HepG2 (cell line): Measurements from ENCODE around the gene TBCCD1. TPM values are rescaled to one million over a fixed set of nuclear protein-coding genes. Genes with fewer than 3 reads are reported as not detected.
A peak's percentile ranks its signal among the peaks of the same experiment; 100 is the strongest.

Source experiments
- AKAP8 ChIP-seq: sonication (generic); formaldehyde crosslinking; IDR thresholded peaks from 2 replicates; pipeline ENCODE4 v1.5.1; 2020; ENCODE audit warnings: mild to moderate bottlenecking, missing genetic modification reagents
- BCL6 ChIP-seq: IDR thresholded peaks from 2 replicates; pipeline ENCODE4 v1.6.1; 2016; ENCODE audit warnings: missing genetic modification reagents, missing compliant biosample characterization
- CBFB ChIP-seq: sonication (generic); formaldehyde crosslinking; IDR thresholded peaks from 2 replicates; pipeline ENCODE4 v1.4.0; 2020; ENCODE audit warnings: missing genetic modification reagents
- IRF2 ChIP-seq: IDR thresholded peaks from 2 replicates; pipeline ENCODE4 v1.6.1; 2018; ENCODE audit warnings: missing genetic modification reagents, missing compliant biosample characterization
- KDM3A ChIP-seq: IDR thresholded peaks from 2 replicates; pipeline ENCODE4 v1.6.1; 2018; ENCODE audit warnings: low read depth, missing compliant biosample characterization
- MAFG ChIP-seq: sonication (generic); formaldehyde crosslinking; IDR thresholded peaks from 2 replicates; pipeline ENCODE4 v1.5.1; 2020; ENCODE audit warnings: mild to moderate bottlenecking, missing genetic modification reagents
- MTA3 ChIP-seq: sonication (generic); formaldehyde crosslinking; IDR thresholded peaks from 2 replicates; pipeline ENCODE4 v1.4.0; 2020; ENCODE audit warnings: missing genetic modification reagents
- NCOR1 ChIP-seq: fragments of 200-600 bp; sonication (generic); IDR thresholded peaks from 2 replicates; pipeline ENCODE4 v1.7.0; 2017; ENCODE audit warnings: antibody characterized with exemption, low read length, borderline replicate concordance
- SMAD1 ChIP-seq: sonication (generic); formaldehyde crosslinking; IDR thresholded peaks from 2 replicates; pipeline ENCODE4 v1.4.0; 2020; ENCODE audit warnings: missing genetic modification reagents, low read depth, mild to moderate bottlenecking, borderline replicate concordance
- TMF1 ChIP-seq: sonication (generic); formaldehyde crosslinking; IDR thresholded peaks from 2 replicates; pipeline ENCODE4 v1.8.1; 2022; ENCODE audit warnings: low read depth, missing genetic modification reagents
- XBP1 ChIP-seq: sonication (generic); formaldehyde crosslinking; IDR thresholded peaks from 2 replicates; pipeline ENCODE4 v1.5.0; 2020; ENCODE audit warnings: missing genetic modification reagents
- ZFP90 ChIP-seq: sonication (generic); formaldehyde crosslinking; IDR thresholded peaks from 2 replicates; pipeline ENCODE4 v1.8.0; 2022; ENCODE audit warnings: missing genetic modification reagents, mild to moderate bottlenecking, inconsistent platforms, borderline replicate concordance
- ZFY ChIP-seq: sonication (generic); formaldehyde crosslinking; IDR thresholded peaks from 2 replicates; pipeline ENCODE4 v1.4.0; 2020; ENCODE audit warnings: missing genetic modification reagents
- ZKSCAN1 ChIP-seq: fragments of 150-350 bp; IDR thresholded peaks from 2 replicates; pipeline ENCODE4 v1.6.1; 2014; ENCODE audit warnings: low read length
- ZMYM2 ChIP-seq: sonication (generic); formaldehyde crosslinking; IDR thresholded peaks from 2 replicates; pipeline ENCODE4 v1.8.0; 2022; ENCODE audit warnings: mild to moderate bottlenecking, missing genetic modification reagents
- ZNF235 ChIP-seq: sonication (generic); formaldehyde crosslinking; IDR thresholded peaks from 2 replicates; pipeline ENCODE4 v1.8.1; 2023; ENCODE audit warnings: mild to moderate bottlenecking, missing genetic modification reagents, borderline replicate concordance
- ZNF296 ChIP-seq: sonication (generic); formaldehyde crosslinking; conservative IDR thresholded peaks from 2 replicates; pipeline ENCODE4 v1.5.0; 2020; ENCODE audit warnings: mild to moderate bottlenecking, missing genetic modification reagents
- ZNF441 ChIP-seq: sonication (generic); formaldehyde crosslinking; IDR thresholded peaks from 2 replicates; pipeline ENCODE4 v1.7.0; 2021; ENCODE audit warnings: missing genetic modification reagents, borderline replicate concordance
- ZNF598 ChIP-seq: sonication (generic); formaldehyde crosslinking; IDR thresholded peaks from 2 replicates; pipeline ENCODE4 v1.5.1; 2020; ENCODE audit warnings: mild to moderate bottlenecking, missing genetic modification reagents, borderline replicate concordance
- ZNF607 ChIP-seq: sonication (generic); formaldehyde crosslinking; IDR thresholded peaks from 2 replicates; pipeline ENCODE4 v1.5.1; 2020; ENCODE audit warnings: missing genetic modification reagents, mild to moderate bottlenecking, borderline replicate concordance
- polyA plus RNA-seq, 8 experiments: library from polyadenylated mRNA; depleted of rRNA in 3 of 8; stranded (reverse) in 7 of 8; unstranded in 1 of 8; fragments of >200 nt; fragmentation: Illumina TruSeq in 4 of 8; extraction: Trizol in 4 of 8; gene quantifications; 2 replicates each; pipeline versions ENCODE4 v1.2.1 to v1.2.3, GENCODE V29; 2011 to 2016; ENCODE audit warnings: low read depth in 4 of 8, missing spikeins in 1 of 8, mixed read lengths in 1 of 8; ENCODE audit not compliant: insufficient read depth in 1 of 8
- total RNA-seq, 5 experiments: library from RNA; depleted of rRNA; stranded (reverse); fragments of >200 nt; fragmentation: Illumina TruSeq; extraction: Trizol; gene quantifications; 2 replicates each; pipeline ENCODE4 v1.2.3, GENCODE V29; 2016; ENCODE audit warnings: low read depth in 1 of 5
- TF ChIP-seq, protein P1 (sequence below): sonication (generic); formaldehyde crosslinking; IDR thresholded peaks from 2 replicates; pipeline ENCODE4 v1.5.0; 2020; ENCODE audit warnings: missing genetic modification reagents
- TF ChIP-seq, protein P2 (sequence below): sonication (generic); formaldehyde crosslinking; conservative IDR thresholded peaks from 2 replicates; pipeline ENCODE4 v1.4.0; 2020; ENCODE audit warnings: missing genetic modification reagents
- TF ChIP-seq, protein P3 (sequence below): sonication (generic); formaldehyde crosslinking; IDR thresholded peaks from 2 replicates; pipeline ENCODE4 v1.5.0; 2020; ENCODE audit warnings: mild to moderate bottlenecking, missing genetic modification reagents
- TF ChIP-seq, protein P4 (sequence below): sonication (generic); formaldehyde crosslinking; IDR thresholded peaks from 2 replicates; pipeline ENCODE4 v1.9.0; 2021; ENCODE audit warnings: missing genetic modification reagents, mild to moderate bottlenecking, borderline replicate concordance

Gene TBCCD1
- total and polyA plus RNA-seq, 2 of the 13 experiments (the other 11 are each of a cell fraction or from before 2014, with no cell fraction given) = 13.6 to 16.2 TPM

DNA sequence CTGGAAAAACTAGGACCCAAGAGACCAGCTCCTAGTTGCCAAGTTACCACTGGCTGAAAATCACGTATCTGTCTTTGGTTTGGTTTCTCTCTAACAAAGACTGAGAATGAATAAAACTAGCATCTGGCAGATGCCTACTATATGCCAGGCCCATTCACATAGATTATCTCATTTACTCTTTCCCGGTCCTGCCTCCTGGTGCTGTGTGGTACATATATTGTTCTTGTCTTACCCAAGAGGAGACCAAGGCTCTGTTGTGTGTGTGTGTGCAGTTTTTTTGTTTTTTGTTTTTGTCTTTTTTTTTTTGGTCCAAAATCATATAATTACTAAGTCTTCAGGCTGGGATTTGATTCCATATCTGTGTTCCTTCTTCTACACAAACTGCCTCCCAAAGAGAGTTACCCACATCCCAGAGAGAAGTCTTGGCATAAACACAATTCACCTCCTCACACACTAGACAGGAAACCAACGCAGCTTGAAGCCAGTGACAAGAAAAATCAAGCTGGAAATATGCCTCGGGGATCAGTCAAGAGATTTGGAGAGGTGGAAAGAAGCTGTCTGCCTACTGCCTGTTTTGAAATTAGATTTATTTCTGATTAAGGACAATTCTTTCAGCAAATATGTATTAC is 46.6 kb upstream of the TBCCD1 start (continued):
- TF ChIP-seq ZNF235 (CRISPR knock-in tag) (no peak), KDM3A (no peak), ZFP90 (no peak), ZNF441 (CRISPR knock-in tag) (peak; percentile 6; the same call in 1 of the 2 replicates), AKAP8 (no peak), ZNF607 (no peak), TMF1 (CRISPR knock-in tag) (no peak), NCOR1 (no peak), CBFB (CRISPR knock-in tag) (no peak), ZNF296 (CRISPR knock-in tag) (no peak), SMAD1 (CRISPR knock-in tag) (no peak), ZMYM2 (CRISPR knock-in tag) (no peak), IRF2 (CRISPR knock-in tag) (no peak), ZKSCAN1 (no peak), MAFG (CRISPR knock-in tag) (no peak), MTA3 (CRISPR knock-in tag) (no peak), BCL6 (no peak), ZFY (CRISPR knock-in tag) (no peak), XBP1 (no peak), ZNF598 (CRISPR knock-in tag) (no peak)
- TF ChIP-seq, protein P1, sequence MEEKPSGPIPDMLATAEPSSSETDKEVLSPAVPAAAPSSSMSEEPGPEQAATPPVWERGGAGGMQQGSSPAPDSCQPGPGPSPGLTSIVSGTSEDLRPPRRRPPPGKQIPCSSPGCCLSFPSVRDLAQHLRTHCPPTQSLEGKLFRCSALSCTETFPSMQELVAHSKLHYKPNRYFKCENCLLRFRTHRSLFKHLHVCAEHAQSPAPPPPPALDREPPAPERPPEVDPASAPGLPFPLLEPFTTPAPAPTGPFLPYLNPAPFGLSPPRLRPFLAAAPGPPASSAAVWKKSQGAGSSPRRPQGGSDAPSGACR (CRISPR knock-in tag) = no peak
- TF ChIP-seq, protein P2, sequence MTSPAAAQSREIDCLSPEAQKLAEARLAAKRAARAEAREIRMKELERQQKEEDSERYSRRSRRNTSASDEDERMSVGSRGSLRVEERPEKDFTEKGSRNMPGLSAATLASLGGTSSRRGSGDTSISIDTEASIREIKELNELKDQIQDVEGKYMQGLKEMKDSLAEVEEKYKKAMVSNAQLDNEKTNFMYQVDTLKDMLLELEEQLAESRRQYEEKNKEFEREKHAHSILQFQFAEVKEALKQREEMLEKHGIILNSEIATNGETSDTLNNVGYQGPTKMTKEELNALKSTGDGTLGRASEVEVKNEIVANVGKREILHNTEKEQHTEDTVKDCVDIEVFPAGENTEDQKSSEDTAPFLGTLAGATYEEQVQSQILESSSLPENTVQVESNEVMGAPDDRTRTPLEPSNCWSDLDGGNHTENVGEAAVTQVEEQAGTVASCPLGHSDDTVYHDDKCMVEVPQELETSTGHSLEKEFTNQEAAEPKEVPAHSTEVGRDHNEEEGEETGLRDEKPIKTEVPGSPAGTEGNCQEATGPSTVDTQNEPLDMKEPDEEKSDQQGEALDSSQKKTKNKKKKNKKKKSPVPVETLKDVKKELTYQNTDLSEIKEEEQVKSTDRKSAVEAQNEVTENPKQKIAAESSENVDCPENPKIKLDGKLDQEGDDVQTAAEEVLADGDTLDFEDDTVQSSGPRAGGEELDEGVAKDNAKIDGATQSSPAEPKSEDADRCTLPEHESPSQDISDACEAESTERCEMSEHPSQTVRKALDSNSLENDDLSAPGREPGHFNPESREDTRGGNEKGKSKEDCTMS = no peak
- TF ChIP-seq, protein P3, sequence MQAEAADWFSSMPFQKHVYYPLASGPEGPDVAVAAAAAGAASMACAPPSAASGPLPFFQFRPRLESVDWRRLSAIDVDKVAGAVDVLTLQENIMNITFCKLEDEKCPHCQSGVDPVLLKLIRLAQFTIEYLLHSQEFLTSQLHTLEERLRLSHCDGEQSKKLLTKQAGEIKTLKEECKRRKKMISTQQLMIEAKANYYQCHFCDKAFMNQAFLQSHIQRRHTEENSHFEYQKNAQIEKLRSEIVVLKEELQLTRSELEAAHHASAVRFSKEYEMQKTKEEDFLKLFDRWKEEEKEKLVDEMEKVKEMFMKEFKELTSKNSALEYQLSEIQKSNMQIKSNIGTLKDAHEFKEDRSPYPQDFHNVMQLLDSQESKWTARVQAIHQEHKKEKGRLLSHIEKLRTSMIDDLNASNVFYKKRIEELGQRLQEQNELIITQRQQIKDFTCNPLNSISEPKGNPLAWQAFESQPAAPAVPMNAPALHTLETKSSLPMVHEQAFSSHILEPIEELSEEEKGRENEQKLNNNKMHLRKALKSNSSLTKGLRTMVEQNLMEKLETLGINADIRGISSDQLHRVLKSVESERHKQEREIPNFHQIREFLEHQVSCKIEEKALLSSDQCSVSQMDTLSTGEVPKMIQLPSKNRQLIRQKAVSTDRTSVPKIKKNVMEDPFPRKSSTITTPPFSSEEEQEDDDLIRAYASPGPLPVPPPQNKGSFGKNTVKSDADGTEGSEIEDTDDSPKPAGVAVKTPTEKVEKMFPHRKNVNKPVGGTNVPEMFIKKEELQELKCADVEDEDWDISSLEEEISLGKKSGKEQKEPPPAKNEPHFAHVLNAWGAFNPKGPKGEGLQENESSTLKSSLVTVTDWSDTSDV = no peak
- TF ChIP-seq, protein P4, sequence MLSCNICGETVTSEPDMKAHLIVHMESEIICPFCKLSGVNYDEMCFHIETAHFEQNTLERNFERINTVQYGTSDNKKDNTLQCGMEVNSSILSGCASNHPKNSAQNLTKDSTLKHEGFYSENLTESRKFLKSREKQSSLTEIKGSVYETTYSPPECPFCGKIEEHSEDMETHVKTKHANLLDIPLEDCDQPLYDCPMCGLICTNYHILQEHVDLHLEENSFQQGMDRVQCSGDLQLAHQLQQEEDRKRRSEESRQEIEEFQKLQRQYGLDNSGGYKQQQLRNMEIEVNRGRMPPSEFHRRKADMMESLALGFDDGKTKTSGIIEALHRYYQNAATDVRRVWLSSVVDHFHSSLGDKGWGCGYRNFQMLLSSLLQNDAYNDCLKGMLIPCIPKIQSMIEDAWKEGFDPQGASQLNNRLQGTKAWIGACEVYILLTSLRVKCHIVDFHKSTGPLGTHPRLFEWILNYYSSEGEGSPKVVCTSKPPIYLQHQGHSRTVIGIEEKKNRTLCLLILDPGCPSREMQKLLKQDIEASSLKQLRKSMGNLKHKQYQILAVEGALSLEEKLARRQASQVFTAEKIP = no peak
